GM18867 (cell line): ENCODE data around the gene PARK7.

Experiments
- ATAC-seq: cut with Tn5 transposase; IDR thresholded peaks from one replicate; pipeline ENCODE4 v1.9.1; 2021; ENCODE audit warnings: mild to moderate bottlenecking, moderate library complexity; ENCODE audit not compliant: unreplicated experiment

PARK7 gene

DNA sequence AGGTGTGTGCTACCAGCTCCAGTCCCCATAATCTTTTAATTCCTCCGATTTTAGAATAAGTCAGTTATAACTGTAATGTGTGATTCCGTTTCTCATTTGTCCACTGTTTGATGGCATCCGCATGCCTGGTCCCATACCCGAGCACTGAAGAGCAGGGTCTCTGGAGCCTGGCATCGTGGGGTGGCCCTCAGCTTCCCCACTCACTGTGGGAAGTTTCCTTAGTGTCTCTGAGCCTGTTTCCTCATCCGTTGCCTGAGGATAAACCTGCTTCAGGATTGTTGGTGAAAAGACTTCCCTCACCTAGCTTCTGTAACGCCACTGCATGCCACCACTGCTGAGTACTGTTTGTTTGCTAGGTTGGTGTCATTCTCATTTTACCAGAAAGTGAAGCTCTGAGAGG lies 19.5 kb downstream of the PARK7 start:
- ATAC-seq: no peak

DNA sequence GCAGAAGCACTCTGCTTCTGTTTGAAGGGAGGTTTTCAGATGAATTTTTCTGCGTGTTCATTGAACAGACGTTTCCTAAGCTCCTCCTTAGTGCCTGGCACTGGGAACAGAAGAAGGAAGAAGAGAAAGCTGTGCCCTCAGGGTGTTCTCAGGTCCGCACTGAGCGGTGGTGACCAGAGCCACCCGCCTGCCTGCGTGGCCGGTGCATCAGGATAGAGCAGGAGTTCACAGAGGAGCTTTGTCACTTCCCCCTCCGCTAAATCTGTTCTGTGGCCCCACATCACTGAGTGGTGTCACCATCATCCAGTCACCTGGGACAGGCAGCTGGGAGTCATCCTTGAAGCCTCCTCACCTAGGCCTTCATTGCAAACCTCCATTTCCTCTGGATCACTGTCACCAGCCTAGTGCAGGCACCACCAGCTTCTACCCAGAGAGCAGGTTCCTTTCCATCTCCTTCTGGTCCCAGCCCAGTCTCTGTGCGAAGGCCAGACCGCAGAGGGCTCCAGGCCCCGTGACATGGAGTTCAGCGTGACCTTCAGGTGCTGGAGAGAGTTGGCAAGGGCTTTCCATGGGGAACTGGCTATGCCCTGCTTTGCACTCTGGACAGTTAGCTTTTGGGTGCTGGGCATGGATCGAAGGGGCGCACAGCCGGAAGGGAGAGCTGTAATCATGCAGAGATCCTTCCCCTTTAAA lies 21.7 kb downstream of the PARK7 start:
- ATAC-seq: no peak

GRCh38 chr1:7984811-7985210 lies 23.3 kb downstream of the PARK7 start:
- ATAC-seq: no peak

DNA sequence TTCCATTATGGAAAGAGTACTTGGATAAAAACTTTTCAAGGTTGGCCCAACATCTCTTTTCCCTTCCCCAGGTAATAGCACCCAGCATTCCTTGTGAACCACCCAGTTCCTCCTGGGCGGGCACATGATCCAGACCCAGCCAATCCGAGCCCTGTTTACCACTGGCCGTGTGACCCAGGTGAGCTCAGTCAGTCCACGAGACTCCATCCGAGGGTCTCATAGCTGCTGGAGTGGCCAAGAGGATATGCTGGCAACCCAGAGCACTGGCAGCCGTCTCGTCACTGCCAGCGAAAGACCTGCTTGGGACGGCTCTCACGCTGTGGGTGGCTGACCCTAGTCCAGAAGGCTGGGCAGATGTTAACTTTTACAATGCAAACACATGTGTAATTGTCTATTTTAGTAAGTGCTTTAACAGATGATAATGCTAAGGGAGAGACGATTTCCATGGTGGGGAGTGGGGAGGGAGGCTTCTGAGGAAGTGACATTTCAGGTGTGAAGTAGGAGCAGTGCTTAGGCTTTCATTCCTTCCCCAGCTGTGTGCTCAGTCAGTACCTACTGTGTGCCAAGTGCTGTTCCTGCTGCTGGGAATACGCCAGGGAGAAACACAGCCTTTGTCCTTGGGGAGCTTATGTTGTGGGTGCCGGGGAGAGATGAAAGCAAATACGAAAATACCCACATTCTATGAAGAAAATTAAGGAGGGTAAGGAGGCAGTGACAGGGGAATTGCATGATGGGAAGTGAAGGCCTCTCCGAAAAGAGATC lies 24.5 kb downstream of the PARK7 start:
- no peak for ATAC-seq

- no peak for ATAC-seq
Measured at GRCh38 chr1:7987528-7987927, 26.0 kb downstream of the PARK7 start.

GRCh38 chr1:7988576-7988975 lies 27.1 kb downstream of the PARK7 start:
- ATAC-seq: no peak

GRCh38 chr1:7989762-7990428 lies 28.4 kb downstream of the PARK7 start:
- no peak for ATAC-seq

DNA sequence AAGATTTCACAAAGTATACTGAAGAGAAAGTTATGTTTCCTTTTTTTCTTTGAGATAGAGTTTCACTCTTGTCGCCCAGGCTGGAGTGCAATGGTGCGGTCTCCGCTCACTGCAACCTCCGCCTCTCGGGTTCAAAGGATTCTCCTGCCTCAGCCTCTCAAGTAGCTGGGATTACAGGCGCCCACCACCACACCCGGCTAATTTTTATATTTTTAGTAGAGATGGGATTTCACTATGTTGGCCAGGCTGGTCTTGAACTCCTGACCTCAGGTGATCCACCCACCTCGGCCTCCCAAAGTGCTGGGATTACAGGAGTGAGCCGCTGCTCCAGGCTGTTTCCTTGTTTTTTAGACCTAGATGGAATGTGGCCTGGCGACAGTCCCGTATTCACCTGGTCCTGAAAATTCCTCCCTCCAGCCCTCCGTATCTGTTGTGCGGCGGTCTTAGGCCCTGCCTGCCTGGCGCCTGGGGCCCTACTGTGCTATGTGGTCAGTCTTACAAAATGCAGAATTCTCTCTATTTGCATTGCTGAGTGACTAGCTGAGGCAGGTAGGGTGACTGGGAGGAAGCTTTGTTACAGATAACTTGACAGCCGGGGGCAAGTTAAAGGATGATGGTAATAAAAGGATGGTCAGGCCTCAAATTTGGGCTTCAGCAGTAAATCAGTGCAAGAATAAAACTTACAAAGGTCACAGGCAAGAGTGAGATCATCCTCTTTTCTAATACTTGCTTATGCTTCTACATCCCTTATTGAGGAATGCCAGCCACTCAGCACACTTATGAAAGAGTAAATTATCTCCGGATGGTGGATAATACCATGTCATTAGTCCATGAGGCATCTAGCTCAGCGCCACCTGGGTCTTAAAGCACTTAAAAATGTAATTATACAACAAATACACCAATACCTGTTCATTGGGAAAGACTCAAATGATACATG lies 30.3 kb downstream of the PARK7 start:
- ATAC-seq: no peak

DNA sequence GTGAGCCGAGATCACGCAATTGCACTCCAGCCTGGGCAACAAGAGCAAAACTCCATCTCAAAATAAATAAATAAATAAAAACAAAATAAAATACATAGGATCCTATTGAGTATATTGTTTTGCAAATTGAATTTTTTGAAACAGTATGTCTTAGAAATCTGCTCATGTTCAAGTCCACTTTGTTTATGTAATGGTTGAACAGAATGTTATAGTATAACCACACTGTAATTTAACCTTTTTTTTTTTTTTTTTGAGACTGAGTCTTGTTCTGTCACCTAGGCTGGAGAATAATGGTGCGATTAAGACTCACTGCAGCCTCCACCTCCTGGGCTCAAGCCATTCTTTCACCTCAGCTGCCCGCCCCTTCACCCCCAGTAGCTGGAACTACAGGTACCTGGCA lies 31.4 kb downstream of the PARK7 start:
- ATAC-seq: no peak

- peak; percentile 83 for ATAC-seq
Measured at GRCh38 chr1:7993593-7994479, 32.3 kb downstream of the PARK7 start.

- ATAC-seq: no peak
Measured at GRCh38 chr1:7994827-7995226, 33.3 kb downstream of the PARK7 start.

DNA sequence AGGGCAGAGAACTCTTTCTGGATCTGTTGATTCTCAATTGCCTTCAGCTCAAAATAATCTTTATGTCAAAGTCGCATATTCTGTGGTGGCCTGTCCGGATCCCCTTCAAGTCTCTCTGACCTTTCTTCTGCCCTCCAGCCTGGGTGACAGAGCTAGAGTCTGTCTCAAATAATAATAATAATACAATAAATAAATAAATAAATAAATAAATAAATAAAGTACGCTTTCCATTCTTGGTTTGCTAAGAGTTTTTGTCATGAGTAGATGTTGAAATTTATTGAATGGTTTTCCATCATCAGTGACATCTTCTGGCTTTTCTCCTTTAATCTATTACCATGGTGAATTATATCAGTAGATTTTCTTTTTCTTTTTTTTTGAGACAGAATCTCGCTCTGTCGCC lies 33.9 kb downstream of the PARK7 start:
- no peak for ATAC-seq

DNA sequence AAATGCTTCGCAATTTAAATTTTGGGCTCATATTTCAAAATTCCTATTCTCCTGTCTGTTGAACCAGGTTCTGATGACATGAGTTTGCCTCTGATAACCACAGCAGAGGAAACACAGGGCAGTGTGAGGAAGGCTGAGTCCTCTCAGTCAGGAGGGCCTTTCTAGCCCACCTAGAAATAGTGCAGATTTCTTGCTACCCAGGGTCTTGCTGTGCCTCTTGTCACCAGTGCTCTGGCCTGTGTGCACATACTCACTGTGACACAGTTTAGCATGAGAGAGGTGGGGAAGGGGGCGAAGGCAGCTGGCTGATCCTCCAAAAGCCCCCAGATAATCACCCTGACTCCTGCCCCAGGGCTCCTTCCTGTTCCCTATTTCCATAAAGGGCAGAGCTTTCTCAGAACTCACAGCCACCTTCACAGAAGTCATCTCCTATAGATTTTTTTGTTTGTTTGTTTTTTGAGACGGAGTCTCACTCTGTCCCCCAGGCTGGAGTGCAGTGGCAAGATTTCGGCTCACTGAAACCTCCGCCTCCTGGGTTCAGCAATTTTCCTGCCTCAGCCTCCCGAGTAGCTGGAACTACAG lies 40.9 kb downstream of the PARK7 start:
- ATAC-seq: no peak

- no peak for ATAC-seq
Measured at GRCh38 chr1:8002921-8003320, 41.4 kb downstream of the PARK7 start.

DNA sequence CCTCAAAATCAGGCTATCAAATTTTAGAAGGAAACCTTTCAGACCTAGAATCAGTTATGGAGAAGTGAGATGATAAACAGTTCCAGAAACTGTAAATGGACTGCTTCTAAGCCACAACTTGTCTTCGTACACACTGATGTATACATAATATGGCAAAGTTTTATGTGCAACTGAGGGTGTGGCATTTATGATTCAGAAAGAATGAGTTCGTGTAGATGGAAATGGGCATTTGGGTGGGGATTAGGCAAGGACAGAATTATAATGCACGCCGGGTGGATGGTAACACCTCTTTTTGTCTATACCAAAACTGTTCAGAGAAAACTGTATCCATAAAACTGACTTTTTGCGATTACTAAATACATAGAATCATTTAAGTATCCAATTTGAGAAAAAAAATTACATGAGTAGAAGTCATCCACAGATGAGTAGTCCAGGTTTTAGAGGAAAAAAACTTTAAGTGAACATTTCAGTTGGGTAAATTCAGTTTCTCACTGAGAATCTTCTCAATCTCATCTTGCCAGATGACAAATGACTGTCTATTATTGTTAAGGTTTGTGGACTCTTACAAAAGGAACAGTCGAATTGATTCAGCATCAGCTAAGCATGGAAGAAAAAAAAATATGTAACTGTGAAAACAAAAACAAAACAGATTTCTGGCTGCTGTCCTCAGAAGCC lies 42.1 kb downstream of the PARK7 start:
- ATAC-seq: no peak

DNA sequence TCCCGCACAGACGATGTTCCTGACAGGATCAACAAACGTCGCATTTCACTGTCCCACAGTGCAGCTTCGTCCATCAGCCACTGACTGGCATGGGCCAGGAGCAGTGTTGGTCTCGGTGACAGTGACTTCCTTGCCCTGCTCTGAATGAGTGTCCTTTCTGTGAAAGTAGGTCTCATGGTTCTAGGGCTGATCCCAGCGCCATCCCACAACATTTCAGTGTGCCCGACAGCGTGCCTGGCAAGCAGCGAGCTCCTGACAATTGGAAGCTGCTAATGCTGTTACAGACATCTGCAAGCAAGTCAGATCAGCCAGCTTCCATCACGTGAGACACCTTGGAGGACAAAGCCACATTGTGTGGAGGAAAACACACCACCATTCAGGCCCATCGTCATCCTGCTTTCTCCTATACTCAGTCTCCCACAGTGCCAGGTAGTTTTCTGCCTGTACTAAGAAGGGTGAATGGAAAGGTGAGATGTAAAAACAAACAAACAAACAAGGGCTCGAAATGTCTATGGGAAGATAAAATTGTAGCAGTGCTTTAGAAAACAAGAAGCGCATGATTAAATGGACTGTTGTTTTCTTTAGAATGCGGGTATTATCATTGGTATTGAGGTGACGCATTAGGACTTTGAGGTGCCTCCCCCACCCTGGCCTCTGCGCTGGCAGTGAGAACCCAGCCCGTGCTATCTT lies 42.7 kb downstream of the PARK7 start:
- no peak for ATAC-seq

DNA sequence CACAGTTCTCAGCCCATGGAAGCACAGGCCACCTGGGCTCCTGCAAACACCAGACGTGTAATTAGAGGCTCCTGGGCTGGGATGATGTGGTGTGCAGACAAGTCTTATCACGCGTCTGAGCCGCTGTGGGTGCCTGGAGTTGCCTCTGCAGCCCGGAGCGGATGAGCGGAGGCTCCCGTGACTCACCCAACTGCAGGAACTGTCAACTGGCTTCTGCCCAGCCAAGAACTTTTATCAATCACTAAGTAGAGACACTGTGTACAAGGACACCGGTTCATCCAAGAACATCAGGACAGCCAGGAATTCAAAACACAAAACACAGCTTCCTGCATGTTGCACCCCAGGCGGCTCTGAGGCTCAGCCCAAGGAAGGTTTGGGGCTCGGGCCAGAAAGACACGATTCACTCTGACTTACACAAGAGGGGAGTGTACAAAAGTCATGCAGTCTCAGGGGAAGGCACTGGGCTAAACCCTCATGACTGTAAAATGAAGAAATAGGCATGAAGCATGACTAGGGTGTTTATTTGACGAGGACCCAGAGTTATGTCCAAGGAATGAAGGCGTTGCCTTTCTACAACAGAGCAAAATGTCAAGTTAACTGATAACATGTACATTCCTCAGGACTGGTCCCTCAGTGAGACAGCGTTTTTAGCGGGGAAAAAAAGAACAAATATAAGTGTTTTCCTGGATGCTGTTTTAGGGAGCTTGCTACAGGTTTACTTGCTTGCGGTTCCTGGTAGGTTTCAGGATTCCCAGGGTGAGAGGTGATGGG lies 43.5 kb downstream of the PARK7 start:
- ATAC-seq: no peak
